BE2C (cell line): ENCODE measurements around the gene IFT74.

Experiments
- DNase-seq: peaks from one replicate; pipeline ENCODE4 v3.0.0-alpha.2; 2020
- H3K27me3 ChIP-seq: fragments of 250-450 bp; sonication (Bioruptor Pico); 2 replicates; pipeline ENCODE4 v1.5.1; 2020; ENCODE audit warnings: mild to moderate bottlenecking
- H3K36me3 ChIP-seq: fragments of 250-450 bp; sonication (Bioruptor Pico); 2 replicates; pipeline ENCODE4 v1.5.1; 2020; ENCODE audit warnings: mild to moderate bottlenecking
- H3K4me1 ChIP-seq: fragments of 250-450 bp; sonication (Bioruptor Pico); 2 replicates; pipeline ENCODE4 v1.5.1; 2020
- H3K4me3 ChIP-seq: 2 replicates; pipeline ENCODE4 v1.5.1; 2011; ENCODE audit warnings: low read depth, low read length
- H3K9me3 ChIP-seq: fragments of 250-450 bp; sonication (Bioruptor Pico); 2 replicates; pipeline ENCODE4 v1.5.1; 2020
- TF ChIP-seq, protein P1 (sequence below): IDR thresholded peaks from 2 replicates; pipeline ENCODE4 v1.5.1; 2012; ENCODE audit warnings: mild to moderate bottlenecking, low read depth, low read length

IFT74 gene

DNA sequence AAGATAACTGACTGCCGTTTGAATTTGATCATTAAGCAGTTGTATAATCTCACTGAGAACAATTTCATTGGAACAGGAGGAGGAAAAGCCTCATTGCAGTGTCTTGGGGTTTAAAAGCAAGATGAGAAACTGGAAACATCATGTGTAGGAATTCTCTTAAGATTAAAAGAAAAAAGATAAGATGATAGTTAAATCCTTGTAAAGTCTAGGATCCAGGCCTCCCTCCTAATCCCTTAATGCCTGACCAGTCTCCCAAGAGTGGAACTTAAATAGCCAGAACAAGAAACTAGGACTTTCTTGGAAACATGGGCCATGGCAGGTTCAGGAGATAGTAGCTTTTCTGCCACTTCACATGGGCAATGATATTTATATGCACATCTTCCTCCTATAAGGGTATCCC lies 86.3 kb downstream of the IFT74 start:
- Histone ChIP-seq H3K9me3 (no peaks in the 10 kb centered on the region), H3K36me3 (no peaks in the 10 kb centered on the region), H3K4me3 (no peak overlapping the region), H3K27me3 (no peaks in the 10 kb centered on the region), H3K4me1 (no peaks in the 10 kb centered on the region)
- TF ChIP-seq, protein P1, sequence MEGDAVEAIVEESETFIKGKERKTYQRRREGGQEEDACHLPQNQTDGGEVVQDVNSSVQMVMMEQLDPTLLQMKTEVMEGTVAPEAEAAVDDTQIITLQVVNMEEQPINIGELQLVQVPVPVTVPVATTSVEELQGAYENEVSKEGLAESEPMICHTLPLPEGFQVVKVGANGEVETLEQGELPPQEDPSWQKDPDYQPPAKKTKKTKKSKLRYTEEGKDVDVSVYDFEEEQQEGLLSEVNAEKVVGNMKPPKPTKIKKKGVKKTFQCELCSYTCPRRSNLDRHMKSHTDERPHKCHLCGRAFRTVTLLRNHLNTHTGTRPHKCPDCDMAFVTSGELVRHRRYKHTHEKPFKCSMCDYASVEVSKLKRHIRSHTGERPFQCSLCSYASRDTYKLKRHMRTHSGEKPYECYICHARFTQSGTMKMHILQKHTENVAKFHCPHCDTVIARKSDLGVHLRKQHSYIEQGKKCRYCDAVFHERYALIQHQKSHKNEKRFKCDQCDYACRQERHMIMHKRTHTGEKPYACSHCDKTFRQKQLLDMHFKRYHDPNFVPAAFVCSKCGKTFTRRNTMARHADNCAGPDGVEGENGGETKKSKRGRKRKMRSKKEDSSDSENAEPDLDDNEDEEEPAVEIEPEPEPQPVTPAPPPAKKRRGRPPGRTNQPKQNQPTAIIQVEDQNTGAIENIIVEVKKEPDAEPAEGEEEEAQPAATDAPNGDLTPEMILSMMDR = no peak
- no peak for DNase-seq

- no peaks in the 10 kb centered on the region for H3K36me3 ChIP-seq
- DNase-seq = no peak
- TF ChIP-seq, protein P1 = no peak
- H3K9me3 ChIP-seq = no peaks in the 10 kb centered on the region
- H3K27me3 ChIP-seq = no peaks in the 10 kb centered on the region
- H3K4me3 ChIP-seq = no peak overlapping the region
- H3K4me1 ChIP-seq = no peaks in the 10 kb centered on the region
Measured at GRCh38 chr9:27043176-27043575, 87.0 kb downstream of the IFT74 start.

- H3K36me3 ChIP-seq = no peaks in the 10 kb centered on the region
- no peak for DNase-seq
- H3K27me3 ChIP-seq = no peaks in the 10 kb centered on the region
- H3K4me1 ChIP-seq = no peaks in the 10 kb centered on the region
- no peaks in the 10 kb centered on the region for H3K9me3 ChIP-seq
- H3K4me3 ChIP-seq = no peak overlapping the region
- TF ChIP-seq, protein P1 = no peak
Measured at GRCh38 chr9:27047136-27047535, 90.9 kb downstream of the IFT74 start.

DNA sequence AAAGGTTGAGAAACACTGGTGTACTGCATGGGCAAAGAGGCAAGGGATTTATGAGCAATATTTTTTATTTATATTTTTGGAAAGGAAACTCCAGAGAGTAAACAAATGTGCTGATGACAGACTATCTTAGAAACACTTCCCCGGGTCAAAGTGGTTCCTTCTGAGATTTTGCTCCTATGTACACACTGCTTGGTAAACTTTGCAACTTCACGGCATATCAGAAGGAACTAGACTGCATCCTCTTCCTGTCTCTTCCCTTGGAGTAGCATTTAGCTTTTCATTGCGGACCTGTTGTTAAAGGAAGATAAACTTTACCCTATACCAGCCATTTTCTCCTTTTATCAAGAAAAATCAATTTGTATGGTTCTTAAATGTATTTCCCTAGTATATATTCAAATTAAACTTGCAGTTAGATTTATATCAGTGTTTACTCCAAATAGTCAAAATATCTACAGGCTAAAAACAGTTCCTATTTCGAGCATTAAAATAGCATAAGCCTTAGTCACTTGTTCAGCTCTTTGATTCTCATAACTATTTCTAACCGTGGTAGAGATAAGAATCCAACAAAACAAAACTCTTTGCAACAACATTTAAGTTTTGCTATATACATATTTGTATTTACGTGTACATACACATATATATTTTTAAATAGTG lies 97.3 kb downstream of the IFT74 start:
- no peaks in the 10 kb centered on the region for H3K36me3 ChIP-seq
- H3K4me3 ChIP-seq = no peak overlapping the region
- H3K4me1 ChIP-seq = no peaks in the 10 kb centered on the region
- H3K27me3 ChIP-seq = no peaks in the 10 kb centered on the region
- TF ChIP-seq, protein P1 = no peak
- no peak for DNase-seq
- H3K9me3 ChIP-seq = no peaks in the 10 kb centered on the region

DNA sequence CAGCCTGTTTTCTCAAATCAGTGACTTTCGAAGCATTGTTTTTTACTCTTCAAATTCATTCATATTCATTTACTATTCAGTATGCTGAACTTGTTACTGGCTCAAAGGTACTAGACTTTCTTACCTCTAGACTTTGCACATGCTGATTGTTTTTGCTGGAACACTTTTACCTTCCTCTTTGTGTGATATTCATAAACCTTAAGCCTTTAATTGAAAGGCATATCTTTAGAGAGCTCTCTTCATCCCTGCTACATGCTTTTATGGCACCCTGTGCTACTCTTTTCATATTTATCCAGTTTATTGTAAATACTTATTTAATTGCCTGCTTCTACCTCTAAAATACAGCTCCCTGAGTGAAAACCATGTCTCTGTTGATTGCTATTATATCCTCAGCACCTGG lies 97.9 kb downstream of the IFT74 start:
- Histone ChIP-seq H3K27me3 (no peaks in the 10 kb centered on the region), H3K4me3 (no peak overlapping the region), H3K36me3 (no peaks in the 10 kb centered on the region), H3K4me1 (no peaks in the 10 kb centered on the region), H3K9me3 (no peaks in the 10 kb centered on the region)
- DNase-seq = no peak
- TF ChIP-seq, protein P1 = no peak

- DNase-seq = no peak
- no peaks in the 10 kb centered on the region for H3K27me3 ChIP-seq
- TF ChIP-seq, protein P1 = no peak
- H3K36me3 ChIP-seq = no peaks in the 10 kb centered on the region
- H3K4me3 ChIP-seq = no peak overlapping the region
- H3K9me3 ChIP-seq = no peaks in the 10 kb centered on the region
- peaks cover 5% of the 10 kb centered on the region; the same call in 1 of the 2 replicates for H3K4me1 ChIP-seq
Measured at GRCh38 chr9:27054841-27055240, 98.6 kb downstream of the IFT74 start.
